GM19025 (cell line): ENCODE measurements around the gene HACD2.
"Not testable (repeated sequence)": the region's sequence is repeated elsewhere in the genome, so short reads cannot be mapped to it uniquely, and the experiment has no call there.

Experiments used
- ATAC-seq: cut with Tn5 transposase; IDR thresholded peaks from one replicate; pipeline ENCODE4 v1.9.1; 2021; ENCODE audit warnings: mild to moderate bottlenecking, low read depth, moderate library complexity; ENCODE audit not compliant: unreplicated experiment

Gene HACD2

GRCh38 chr3:123488645-123489347 lies 96.1 kb downstream of the HACD2 start:
- ATAC-seq, result no peak

GRCh38 chr3:123487063-123487462 lies 97.8 kb downstream of the HACD2 start:
- ATAC-seq, result not testable (repeated sequence)

DNA sequence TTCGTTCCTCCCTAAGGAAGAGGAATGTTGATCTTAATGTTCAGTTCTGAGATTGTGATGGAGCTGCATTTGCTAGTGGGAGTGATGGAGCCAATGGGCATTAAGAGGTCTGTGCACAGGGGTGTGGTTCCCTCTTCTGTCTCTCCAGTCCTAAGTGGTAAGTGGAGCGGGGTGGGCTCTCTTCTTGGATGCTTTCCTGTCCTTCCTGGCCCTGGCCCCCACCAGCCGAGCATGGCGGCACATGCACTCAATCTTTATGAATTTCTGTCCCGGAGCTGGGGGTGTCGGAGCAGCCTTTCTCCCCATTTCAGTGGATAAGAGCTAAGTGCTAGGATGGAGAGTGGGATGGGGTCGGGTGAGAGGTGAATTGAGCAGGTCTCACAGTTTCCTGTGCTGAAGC lies 98.4 kb downstream of the HACD2 start:
- no peak for ATAC-seq

DNA sequence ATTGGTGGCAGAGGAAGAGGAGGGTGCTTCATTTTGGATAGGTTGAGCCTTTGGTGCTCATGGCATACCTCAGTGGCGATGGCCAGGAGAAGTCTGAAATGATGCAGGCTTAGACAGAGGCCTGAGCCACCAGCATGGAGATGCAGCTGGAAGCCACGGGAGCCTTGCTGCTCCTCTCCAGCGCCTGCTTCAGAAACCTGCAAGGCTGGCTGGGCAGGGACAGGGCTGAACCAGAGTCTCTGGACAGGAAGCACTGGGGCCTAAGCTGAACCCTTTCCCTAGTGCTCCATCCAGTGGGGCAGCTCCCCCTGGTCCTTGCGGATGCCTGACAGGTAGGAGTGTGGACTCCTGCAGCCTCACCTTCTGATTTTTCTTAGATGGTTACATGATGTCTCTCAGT lies 99.3 kb downstream of the HACD2 start:
- ATAC-seq, result no peak

DNA sequence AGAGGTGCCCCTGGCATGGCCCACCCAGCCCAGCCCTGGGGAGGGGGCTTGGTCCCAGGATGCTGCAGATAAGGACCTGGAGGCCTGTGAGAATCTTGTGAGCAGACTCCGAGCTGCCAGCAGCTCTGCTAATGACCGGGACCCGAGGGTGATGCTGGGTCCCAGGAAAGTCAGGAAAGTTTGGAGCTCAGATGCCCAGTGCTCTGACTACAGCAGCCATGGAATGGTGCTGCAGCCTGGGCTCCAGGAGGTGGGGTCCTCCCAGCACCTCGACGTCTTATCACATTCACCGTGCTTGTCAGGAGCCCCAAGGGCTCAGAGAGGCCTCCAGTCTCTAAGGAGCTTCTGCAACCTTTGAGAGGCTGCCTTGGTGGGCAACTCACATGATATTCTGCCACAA lies 101.7 kb downstream of the HACD2 start:
- no peak for ATAC-seq

GRCh38 chr3:123481722-123482457 lies 103.0 kb downstream of the HACD2 start:
- ATAC-seq, result no peak

DNA sequence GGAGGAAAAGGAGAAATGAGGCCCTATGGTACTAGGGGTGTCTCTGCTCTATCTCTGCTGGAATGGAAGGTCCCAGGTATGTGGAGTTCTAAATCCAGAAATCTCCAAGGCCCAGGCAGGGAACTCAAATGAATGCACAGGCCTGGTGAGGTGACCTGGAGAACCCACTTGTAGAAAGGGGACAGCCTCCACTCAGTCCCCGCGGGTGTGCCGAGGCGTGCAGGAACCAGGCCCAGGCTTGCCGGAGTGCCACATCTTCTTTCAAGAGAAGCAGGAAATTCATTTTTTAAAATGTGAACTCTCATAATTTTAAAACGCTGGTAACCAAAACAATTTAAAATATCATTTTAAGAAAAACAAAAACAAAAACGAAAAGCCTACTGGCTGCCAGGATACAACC lies 103.8 kb downstream of the HACD2 start:
- no peak for ATAC-seq

GRCh38 chr3:123480428-123480827 lies 104.4 kb downstream of the HACD2 start:
- ATAC-seq, result peak; percentile 53

DNA sequence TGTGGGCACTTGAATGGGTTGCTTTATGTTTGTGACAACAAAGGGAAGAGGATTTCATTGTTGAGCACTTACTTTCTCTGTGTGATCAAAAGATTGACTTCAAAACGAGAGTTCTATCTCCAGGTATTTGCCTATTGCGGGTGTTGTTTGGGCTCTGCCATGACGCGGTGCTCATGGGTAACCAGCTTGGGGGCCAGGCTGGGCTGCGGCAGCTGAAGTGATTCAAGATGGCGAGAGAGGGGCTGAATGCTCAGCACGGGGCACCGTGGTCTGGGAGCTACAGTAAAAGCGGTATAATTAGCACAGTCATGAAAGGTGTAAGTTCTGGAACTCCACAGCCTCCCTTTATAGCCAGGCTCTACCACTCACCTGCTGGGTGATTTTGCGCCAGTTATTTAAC lies 105.0 kb downstream of the HACD2 start:
- no peak for ATAC-seq

DNA sequence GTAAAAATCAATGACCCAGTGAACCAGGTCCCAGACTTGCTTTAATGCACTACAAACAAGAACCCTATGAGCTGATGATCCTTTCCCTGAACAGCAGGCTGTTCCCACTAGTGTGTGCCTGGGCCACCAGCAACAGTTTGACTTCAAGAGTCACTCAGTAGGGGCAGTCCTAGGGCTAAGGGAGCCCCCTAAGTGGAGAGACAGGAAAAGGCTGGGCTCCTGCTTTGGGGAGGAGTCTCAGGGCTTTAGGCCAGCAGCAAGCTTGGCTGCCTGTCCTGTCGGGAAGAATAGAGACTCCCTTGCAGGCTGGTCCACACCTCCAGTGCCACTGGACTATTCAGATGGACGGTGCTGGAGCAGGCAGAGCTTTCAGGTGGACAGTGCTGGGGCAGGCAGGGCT lies 106.5 kb downstream of the HACD2 start:
- ATAC-seq, result no peak

- no peak for ATAC-seq
Observed at GRCh38 chr3:123476967-123477750, 107.7 kb downstream of the HACD2 start.

DNA sequence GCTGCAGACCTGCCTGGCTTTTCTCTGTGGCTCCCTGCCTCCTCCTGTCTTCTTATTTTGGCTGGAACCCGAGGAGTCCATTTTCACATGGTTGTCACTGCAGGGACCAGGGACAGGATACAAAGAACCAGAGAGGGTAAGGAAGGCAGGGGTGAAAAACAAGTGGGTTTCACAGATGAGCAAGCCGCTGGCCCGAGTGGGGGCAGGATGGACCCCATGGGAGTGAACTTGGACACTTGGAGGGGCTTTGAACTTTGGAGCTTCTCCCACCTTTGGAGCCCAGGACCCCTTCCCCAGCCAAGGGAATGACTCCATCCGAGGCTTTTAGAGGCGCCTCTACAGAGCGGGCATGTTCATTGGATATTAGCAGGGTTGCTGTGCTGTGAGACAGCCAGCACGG lies 109.1 kb downstream of the HACD2 start:
- ATAC-seq, result no peak

DNA sequence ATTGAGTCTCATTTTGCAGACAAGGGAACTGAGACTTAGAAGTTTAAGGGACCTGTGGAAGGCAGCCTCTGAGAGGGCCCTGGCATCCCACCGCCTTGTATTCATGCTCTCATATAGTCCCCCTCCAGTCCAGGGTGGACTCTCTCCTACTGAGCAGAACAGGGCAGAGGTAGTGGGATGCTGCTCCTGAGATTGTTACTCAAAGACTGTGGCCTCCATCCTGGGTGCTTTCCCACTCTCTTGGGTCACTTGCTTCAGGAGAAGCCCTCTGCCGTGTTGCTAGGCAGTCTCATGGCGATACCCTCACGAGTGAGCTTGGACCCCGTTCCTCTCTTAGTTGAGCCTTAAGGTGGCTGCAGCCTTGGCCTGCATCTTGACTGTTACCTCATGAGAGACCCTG lies 113.7 kb downstream of the HACD2 start:
- no peak for ATAC-seq

- no peak for ATAC-seq
Observed at GRCh38 chr3:123469323-123469995, 115.4 kb downstream of the HACD2 start.

DNA sequence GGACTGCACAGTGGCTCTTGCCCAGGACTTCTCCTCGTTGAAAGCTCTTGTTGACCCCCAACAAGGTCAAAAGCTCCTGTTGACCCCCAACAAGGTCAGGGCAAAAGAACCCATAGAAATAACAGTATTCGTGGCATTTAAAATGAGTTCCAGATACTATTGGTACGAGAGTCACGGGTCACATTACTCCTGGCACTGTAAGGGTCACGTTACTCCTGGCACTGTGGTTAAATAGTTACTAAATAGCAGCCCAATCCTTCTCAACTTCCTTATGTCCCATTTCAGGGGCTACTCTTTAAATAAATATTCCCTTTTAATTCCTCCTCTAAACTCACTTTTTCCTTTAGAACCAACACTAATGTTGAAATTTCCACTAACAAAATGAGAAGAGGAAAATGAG lies 117.8 kb downstream of the HACD2 start:
- no peak for ATAC-seq

GRCh38 chr3:123464211-123464610 lies 120.6 kb downstream of the HACD2 start:
- no peak for ATAC-seq

GRCh38 chr3:123459862-123460261 lies 125.0 kb downstream of the HACD2 start:
- ATAC-seq, result no peak

DNA sequence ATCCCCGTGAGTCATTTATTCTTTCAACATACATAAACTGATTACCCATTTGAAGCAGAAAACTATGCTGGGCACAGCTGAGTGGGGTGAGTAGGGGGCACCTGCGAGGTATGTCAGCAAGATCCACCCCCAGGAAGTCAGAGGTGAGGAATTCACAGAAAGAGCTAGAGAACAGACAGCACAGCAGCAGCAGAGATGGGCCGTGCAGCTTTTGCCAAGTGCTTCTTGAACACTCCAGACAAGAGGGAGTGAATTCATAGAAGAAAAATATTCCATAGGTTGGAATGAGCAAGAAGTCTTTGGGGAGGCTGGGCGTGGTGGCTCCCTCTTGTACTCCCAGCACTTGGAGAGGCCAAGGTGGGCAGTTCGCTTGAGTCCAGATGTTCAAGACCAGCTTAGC lies 126.6 kb downstream of the HACD2 start:
- no peak for ATAC-seq

- ATAC-seq, result no peak
Observed at GRCh38 chr3:123457841-123458240, 127.0 kb downstream of the HACD2 start.

GRCh38 chr3:123453675-123454074 lies 131.2 kb downstream of the HACD2 start:
- no peak for ATAC-seq

GRCh38 chr3:123451186-123451585 lies 133.7 kb downstream of the HACD2 start:
- ATAC-seq, result no peak
